SH-SY5Y (cell line): ENCODE measurements around the gene SIK3.

Experiments used
- GATA2 ChIP-seq: IDR thresholded peaks from 2 replicates; pipeline ENCODE4 v1.6.1; 2011; ENCODE audit warnings: mild to moderate bottlenecking, low read depth, low read length
- GATA3 ChIP-seq: IDR thresholded peaks from 2 replicates; pipeline ENCODE4 v1.6.1; 2011; ENCODE audit warnings: low read depth, mild to moderate bottlenecking, low read length, moderate library complexity

DNA sequence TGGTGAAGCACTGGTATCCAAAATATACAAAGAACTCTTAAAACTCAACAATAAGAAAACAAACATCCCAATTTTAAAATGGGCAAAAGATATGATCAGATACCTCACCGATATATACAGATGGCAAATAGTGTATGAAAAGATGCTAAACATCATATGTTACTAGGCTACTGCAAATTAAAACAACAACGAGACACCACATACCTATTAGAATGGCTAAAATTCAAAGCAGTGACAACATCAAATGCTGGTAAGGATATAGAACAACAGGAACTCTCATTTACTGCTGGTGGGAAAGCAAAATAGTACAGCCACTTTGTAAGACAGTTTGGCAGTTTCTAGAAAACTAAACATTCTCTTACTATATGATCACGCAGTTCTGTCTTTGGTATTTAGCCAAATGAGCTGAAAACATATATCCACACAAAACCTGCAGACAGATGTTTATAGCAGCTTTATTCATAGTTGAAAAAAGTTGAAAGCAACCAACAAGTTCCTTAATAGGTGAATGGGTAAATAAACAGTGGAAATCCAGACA is 38.5 kb downstream of the SIK3 start:
- no peak for TF ChIP-seq GATA2
- TF ChIP-seq GATA3: no peak
